ENCODE data around the gene FUT6.

Gene FUT6

DNA sequence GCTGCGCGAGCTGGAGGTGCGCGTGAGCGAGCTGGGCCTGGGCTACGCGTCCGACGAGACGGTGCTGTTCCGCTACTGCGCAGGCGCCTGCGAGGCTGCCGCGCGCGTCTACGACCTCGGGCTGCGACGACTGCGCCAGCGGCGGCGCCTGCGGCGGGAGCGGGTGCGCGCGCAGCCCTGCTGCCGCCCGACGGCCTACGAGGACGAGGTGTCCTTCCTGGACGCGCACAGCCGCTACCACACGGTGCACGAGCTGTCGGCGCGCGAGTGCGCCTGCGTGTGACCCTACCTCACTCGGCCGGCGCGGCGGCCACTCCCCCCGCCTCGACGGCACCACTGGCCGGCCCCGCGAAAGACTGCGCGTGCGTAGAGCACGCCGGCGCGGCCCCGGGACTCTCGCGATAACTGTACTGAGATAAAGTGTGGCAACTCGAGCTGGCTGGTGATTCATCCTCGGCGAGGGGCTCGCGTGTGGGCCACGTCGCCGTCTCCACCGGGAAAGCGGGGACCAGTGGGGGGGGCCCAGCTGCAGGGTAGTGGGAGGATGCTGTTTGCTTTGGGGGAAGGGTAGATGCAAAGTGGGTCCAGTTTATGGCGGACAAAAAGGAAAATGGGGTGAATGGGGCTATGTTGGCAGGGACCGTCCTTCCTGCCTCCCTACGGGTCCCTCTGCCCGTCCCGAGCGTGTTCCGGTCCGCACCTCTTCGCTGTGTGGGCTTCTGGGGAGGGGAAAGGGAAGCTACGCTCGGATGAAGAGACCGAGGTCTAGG, 11.4 kb downstream of the FUT6 start:
- peak; percentile 85 for DNase-seq

DNA sequence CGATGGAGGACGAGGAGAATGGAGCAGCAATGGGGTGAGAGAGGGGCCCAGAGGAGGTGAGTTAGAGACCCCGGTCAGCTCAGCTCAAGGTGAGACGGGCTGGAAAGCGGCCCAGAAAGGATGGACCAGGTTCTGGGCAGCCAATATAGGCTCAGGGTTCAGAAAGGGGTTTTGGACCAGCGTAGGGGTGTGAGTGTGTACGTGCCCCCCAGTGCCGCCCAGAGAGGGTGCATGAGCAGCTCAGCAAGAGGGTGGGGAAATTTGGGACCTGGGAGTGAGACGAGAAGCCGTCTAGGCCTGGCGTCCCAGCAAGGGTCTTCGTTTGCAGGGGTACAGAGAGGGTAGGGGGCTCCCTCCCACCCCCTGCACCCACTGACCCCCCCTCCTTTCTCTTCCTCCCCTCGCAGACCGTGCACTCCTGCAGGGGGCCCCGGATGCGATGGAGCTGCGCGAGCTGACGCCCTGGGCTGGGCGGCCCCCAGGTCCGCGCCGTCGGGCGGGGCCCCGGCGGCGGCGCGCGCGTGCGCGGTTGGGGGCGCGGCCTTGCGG, 12.1 kb downstream of the FUT6 start:
- DNase-seq, result no peak

DNA sequence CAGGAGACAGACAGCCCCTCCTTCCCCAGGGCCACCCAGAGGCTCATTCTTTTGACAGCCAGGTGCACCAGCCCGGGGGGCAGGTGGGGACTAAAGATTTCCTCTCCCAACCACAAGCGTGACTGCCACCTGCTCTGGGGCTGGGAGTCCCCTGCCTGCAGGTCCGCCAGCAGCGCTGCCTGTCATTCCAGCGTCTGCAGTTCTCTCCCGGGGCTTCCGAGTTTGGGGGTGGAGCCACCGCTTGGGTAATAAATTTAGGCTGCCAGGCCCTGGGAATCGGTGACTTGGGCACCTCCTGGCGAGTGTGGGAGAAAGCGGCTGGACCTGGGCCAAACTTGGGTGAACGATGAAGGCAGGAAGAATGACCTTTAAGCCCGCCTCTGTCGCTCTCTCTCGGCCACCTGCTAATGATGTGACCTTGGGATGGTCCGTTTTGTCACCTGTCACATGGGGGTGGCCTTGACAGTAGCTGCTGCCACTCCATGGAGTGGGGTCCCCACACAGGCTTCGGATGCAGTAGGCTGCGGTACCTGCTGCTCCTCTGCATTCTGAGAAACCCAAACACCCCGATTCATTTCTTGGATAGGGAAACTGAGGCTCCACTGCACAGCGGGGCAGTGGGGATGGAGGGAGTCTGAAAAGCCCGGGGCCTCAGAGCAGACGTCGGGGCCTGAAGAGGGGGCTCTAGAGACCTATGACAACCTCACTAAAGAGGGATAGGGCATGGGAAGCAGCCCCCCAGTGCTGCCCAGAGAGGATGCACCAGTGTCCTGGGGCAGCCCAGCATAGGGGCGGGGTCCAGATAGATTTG, 12.8 kb downstream of the FUT6 start:
- no peak for DNase-seq

DNA sequence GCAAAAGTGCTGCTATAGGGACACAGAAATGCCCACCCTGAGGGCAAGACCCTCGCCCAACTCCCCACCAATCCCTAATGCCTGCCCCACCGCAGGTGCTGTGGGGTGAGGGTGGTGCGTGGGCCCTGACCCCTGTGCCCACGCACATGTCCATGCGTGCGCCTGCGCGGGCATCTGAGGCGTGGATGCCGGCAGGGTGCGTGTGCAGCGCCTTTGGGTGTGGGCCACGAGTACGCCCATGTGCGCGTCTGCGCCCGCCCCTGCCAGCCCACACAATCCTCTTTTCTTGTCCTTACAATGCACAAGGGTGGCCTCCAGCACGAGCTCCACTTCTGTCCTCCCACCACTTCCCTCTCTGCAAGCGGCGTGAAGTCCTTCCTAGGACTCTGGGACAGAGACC, 14.3 kb downstream of the FUT6 start:
- DNase-seq, result no peak

DNA sequence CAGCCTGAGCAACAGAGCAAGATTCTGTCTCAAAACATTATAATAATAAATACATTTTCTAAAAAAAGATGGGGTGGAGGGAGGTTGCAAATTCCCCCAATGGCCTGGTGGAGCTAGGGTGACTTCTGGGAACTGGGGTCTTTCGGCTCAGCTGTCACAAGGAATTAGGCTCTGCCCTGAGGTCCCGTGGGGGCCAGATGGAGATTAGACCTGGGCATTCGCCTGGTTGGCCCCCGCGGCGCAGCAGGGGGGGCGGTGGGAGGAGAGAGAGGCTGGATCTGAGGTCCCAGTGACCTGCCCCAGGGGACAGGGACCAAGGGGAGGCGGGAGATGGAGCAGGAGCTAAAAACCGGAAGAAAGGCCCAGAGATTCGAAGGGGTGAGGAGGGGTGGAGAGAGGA, 14.8 kb downstream of the FUT6 start:
- DNase-seq, result no peak

DNA sequence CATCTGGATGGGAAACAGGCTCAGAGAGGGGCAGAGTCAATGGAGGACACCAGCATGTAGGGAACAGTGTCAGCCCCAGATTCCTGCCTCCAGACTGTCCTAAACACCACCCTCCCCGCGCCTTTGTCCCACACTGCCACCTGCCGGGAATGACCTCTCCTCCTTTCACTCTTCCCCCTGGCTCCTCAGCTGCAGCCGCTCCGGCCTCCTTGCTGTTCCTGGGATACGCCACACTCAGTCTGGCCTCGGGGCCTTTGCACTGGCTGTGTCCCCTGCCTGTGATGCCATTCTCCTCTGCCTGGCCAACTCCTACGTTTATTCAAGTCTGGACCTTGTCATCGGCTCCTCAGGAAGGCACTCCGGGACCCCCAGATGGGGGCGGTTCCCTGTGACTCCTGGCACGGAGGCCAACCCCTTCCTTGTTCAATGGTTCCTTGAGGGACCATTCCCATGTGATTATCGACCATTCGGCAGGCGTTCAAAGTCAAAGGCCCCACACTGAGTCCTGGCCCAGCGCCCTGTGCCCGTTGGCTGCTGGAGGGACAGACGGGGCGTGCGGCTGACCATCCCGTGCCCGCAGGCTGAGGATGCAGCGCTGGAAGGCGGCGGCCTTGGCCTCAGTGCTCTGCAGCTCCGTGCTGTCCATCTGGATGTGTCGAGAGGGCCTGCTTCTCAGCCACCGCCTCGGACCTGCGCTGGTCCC, 15.8 kb downstream of the FUT6 start:
- DNase-seq, result no peak

DNA sequence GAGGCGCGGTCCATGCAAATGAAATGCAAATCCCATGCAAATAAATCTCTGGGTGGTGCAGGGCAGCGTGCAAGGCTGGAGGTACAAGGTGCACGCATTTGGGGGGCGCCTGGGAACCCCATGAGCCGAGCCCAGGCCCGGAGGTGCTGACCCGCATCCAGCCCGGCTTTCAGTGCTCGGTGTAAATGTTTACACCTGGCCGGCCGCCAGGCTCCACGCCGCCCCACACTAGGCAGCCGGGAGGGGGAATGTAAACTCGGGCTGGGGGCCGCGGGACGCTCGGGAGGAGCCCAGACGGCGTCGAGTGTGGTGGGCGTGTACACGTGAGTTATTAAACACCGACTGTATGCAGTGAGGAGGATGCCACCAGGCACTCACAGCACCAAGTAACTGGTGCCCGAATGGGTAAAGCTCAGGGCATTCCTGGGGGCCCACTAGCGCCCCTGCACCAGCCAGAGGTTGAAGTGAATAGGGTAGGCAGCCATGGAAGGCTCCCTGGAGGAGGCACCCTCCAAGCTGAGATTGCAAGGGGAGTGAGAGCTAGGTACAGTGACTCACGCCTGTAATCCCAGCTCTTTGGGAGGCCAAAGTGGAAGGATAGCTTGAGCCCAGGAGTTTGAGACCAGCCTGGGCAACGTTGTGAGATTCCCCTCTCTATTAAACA, 17.2 kb downstream of the FUT6 start:
- no peak for DNase-seq

DNA sequence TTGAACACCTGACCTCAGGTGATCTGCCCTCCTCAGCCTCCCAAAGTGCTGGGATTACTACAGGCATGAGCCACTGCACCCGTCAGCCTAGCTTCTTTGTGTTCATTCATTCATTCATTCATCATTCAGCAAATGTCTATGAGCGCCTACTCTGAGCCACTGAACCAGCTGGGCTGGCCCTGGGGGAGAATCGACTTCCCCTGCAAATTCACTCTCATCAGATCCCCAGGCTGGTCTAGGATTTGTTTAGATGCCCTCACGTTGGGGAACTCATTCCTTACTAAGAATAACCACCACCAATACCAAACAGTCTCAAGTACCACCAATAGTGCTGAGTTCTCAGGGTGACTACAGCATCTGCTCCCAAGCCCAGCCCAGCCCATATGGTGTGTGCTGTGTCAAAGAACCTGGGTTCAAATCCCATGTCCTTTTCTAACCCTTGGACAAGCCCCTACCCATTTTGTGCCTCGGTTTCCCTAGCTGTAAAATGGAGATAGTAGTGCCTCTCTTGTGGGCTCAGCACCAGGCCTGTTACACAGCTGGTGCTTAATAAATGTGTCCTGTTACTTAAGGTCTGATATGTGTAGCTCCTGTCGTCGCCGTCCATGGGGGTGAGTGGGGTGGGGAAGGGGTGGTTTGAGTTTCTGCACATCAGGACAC, 17.9 kb downstream of the FUT6 start:
- no peak for DNase-seq

DNA sequence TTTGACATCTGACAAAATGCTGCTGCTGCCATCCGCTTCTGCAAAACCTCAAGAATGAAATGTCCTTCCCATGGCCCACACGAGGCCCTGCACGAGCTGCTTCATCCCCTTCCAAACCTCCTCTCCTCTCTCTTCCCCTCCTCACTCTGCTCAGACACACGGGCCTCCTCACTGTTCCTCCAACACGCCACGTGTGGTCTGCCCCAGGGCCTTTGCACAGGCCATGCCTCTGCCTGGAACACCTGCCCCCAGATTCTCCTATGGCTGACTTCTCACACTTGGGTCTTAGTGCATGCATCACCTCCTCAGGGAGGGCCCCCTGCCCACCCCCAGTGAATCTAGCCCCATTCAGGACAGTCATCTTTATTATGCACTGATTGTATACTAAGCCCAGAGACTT, 18.7 kb downstream of the FUT6 start:
- no peak for DNase-seq

DNA sequence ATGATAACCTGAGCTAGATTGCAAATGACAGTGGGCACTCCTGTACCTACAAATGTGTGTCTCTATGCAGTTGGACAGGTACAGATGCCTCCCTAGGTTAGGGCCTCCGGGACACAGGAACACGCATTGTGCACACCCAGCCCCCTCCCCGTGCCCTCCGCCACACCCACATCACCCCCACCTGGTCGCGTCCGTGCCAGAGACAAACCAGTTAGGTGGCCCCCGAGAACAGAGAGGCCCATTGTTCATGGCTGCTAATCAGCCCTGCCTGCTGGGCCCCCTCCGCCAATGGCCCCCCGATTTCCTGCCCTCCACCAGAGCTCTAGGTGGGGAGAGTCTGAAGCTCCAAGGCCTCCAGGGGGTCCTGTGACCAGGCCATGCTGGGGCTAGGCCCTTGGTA, 20.9 kb downstream of the FUT6 start:
- DNase-seq, result no peak

DNA sequence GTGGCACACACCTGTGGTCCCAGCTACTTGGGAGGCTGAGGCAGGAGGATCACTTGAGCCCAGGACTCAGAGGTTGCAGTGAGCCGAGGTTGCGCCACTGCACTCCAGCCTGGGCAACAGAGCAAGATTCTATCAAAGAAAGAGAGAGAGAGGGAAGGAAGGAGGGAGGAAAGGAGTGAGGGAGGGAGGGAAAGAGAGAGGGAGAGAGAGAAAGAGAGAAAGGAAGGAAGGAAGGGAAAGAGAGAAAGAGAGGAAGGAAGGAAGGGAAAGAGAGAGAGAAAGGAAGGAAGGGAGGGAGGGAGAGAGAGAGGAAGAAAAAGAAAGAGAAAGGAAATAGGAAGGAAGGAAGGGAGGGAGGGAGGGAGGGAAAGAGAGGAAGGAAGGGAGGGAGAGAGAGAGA, 22.3 kb downstream of the FUT6 start:
- no peak for DNase-seq

DNA sequence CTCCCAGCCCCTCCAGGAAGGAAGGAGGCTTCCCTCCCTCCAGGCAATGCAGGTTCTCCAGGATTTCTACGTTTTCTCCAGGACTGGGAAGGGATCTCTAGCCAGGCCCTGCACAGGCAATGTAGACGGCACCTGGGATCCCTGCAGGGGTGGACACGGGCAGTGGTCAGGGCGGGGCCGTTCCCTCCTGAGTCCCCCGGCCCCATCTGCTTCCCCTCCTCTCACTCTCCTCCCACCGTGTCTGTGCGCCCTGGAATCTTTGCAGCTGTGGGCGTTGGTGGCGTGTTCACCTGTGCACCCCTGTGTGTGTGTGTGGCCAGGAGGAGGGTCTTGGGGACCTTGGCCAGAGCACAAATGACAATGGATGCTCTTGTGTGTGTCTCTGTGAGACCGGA, 24.7 kb downstream of the FUT6 start:
- DNase-seq, result no peak

DNA sequence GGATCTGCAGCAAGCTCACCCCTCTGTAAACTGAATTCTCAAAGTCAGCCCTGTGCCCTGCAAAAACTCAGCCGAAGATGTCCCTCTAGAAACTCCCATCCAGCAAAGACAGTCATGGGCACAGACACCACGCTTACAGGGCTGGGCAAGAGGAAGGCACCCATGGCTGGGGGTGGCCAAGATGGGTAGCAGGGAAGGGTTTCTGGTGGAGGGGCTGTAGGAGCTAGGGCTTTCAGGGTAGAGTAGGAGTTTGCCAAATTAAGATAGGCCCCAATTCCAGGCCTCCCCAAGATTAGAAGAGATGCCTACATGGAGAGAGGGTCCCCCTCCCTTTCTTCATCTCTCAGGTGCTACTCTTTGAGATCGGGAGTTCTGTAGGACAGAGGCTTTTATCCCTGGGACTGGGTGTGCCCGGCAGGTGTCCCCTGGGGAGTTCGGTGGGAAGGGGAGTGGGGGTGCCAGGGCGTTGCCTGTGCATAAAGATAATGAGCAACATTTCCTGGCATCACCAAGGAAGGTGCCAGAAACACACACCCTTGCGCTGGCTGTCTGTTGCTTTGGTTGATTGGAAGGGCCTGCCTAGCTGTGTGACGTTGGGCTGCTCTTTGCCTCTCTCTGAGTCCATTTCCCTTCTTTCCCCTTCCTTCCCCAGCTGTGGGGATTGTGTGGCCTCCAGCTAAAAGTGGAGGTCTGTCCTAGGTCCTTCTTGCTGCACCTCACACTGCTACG, 25.2 kb downstream of the FUT6 start:
- DNase-seq, result no peak

DNA sequence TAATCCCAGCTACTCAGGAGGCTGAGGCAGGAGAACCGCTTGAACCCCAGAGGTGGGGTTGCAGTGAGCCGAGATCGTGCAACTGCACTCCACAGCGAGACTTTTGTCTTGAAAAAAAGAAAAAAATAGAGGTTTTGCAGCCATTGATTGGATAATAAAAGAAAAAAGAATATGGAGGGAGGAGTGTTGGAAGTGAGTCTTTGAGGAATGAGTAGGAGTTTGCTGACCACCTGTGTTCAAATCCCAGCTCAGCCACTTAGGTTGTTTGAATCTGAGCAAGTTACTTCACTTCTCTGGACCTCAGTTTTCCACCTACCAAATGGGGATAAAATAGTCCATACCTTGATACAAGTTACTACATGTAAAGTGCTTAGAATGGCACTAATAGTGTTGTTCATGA, 28.4 kb downstream of the FUT6 start:
- no peak for DNase-seq

DNA sequence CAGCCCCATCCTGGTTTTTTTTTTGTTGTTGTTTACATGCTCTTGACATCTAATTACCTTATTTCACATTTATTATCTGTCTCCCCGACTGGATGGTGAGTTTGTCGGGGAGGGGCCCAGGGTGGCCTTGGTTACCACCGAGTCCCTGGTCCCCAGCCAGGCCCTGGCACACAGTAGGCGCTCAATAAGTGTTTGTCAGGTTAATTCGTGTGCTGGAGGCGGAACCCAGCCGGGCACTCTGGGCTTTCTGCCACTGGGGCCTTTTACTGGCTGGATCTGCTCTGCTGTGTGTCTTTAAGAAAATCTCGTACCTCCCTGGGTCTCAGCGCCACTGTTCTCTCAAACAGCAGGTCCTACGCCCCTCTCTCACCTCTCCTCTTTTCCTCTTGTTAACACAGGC, 30.0 kb downstream of the FUT6 start:
- DNase-seq, result no peak

DNA sequence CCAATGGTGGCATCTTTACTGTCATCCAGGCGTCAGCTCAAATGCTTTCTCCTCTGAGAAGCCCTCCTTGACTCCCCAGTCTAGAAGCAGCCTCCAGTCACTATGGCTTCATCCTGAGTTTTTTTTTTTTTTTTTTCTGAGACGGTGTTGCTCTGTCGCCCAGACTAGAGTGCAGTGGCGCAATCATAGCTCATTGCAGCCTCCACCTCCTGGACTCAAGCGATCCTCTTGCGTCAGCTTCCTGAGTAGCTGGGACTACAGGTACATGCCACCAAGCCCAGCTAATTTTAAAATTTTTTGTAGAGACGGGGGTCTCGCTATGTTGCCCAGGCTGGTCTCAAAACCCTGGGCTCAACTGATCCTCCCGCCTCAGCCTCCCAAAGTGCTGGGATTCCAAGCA, 30.4 kb downstream of the FUT6 start:
- DNase-seq, result no peak

DNA sequence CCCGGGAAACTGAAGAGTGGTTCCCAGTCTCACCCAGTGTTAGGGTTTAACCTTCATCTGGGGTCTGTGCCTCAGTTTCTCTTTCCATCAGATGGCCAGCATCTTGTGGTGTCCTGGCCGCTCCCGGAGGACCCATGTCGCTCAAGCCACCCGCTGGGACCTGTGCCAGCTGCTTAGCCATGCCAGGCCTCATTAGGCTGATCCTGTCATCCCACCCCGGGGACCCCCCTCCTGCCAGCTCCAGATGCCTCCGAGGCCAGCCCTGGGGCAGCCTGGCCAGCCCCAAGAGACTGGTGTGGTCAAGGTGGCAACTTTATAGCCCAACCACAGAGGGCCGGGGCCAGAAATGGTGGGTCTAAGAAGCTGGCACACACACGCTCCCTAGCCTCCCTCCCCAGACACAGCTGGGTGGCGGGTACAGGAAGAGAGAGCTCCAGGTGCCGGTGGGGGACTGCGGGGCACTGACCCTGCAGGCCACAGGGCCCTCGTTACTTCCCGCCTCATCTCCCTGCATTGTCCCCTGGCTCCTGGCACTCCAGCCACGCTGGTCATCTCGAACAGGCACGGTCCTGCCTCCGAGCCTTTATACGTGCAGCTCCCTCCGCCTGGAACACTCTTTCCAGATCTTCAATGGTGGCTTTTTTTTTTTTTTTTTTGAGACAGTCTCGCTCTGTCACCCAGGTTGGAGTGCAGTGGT, 31.2 kb downstream of the FUT6 start:
- no peak for DNase-seq

DNA sequence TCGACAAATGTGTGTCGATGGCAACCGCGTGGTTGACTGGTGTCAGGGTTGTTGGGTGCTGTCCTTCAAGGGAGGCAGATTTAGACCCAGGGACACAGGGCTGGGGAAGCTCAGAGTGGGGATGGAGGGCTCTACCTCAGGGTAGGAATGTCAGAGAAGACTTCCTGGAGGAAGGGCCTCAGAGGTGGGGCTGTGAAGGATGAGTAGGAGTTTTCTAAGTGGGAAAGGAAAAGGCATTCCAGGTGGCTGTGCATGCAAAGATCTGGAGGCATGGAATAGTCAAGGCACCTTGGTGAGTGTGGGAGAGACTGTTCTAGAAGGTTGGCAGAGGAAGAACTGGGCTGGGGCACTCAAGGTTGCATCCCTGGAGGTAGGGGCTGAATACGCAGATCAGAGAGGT, 32.6 kb downstream of the FUT6 start:
- no peak for DNase-seq

DNA sequence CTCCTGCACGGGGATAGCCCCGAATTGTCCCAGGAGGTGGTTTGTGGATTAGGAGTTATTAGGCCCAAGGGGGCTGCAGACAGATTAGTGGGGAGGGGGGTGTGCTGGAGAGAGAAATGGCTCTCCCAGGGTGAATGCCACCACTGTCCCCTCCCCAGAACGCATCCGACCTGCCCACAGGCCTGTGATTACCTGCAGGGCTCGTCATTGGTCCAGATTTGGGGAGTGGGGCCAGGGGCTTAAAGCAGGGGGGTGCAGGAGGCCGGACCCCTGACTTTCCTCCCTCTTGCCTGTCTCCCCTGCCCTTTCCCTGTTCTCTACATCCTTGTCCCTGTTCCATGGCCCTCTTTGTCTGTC, 33.4 kb downstream of the FUT6 start:
- no peak for DNase-seq

DNA sequence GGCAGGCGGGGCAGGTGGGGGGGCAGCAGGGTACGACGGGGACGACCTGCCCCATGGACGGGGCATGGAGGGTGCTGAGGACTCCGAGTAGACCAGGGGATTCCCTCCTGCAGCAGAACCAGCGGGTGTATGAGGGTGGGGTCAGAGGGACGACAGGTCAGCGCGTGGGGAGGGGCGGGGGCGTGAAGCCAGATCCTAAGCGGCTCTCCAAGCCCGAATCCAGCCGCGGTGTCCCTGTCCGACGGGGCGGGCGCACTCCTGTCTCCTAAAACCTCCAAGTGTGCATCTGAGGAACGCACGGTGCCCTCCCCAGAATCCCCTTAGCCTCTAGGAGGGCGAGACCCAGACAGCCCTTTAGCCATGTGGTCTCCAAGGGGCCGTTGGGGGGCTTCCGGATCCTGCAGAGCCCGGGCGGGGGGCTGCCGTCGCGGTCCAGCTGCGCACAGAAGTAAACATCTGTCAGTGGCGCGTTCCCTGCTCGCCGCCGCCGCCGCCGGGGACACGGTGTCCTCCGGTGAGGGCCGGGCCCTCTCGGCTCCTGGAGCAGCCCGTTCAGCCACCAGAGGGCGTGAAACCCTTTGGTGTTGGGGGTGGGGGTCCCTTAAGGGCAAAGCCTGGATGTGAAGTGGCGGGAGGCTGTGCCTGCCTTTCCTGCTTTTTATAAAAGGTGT, 33.9 kb downstream of the FUT6 start:
- peak; percentile 51 for DNase-seq
